Type B pancreatic cell (in vitro differentiated cells): ENCODE data around the gene RFX8. TPM values are rescaled to one million over a fixed set of nuclear protein-coding genes. Genes with fewer than 3 reads are reported as not detected.

Experiments used
- DNase-seq: peaks from one replicate; pipeline ENCODE4 v3.0.0; 2021; ENCODE audit warnings: mixed read lengths; ENCODE audit not compliant: unreplicated experiment; ENCODE audit errors: extremely low spot score
- H3K27ac Mint-ChIP-seq: 2 replicates; pipeline ENCODE4 v1.8.0; 2021; ENCODE audit warnings: mild to moderate bottlenecking, mixed read lengths
- H3K27me3 Mint-ChIP-seq: 2 replicates; pipeline ENCODE4 v1.8.0; 2021; ENCODE audit warnings: mixed read lengths
- H3K36me3 Mint-ChIP-seq: 2 replicates; pipeline ENCODE4 v1.8.0; 2021; ENCODE audit warnings: mixed read lengths
- H3K4me1 Mint-ChIP-seq: one replicate; pipeline ENCODE4 v1.8.0; 2021; ENCODE audit warnings: mixed read lengths; ENCODE audit not compliant: unreplicated experiment
- H3K4me3 Mint-ChIP-seq: 2 replicates; pipeline ENCODE4 v1.8.0; 2021; ENCODE audit warnings: mild to moderate bottlenecking, mixed read lengths
- H3K9me3 Mint-ChIP-seq: 2 replicates; pipeline ENCODE4 v1.8.0; 2021; ENCODE audit warnings: mixed read lengths
- total RNA-seq: library from RNA; stranded (reverse); gene quantifications from 2 replicates; pipeline ENCODE4 v1.2.1, GENCODE V29; 2021; ENCODE audit warnings: low replicate concordance
- TF ChIP-seq, protein P1 (sequence below): fragments of 200-600 bp; sonication (generic); conservative IDR thresholded peaks from 2 replicates; pipeline ENCODE4 v1.5.0; 2021; ENCODE audit warnings: antibody characterized with exemption, mild to moderate bottlenecking

RFX8 gene
- total RNA-seq, 1 donor from 2014 or later: 1.1 TPM

DNA sequence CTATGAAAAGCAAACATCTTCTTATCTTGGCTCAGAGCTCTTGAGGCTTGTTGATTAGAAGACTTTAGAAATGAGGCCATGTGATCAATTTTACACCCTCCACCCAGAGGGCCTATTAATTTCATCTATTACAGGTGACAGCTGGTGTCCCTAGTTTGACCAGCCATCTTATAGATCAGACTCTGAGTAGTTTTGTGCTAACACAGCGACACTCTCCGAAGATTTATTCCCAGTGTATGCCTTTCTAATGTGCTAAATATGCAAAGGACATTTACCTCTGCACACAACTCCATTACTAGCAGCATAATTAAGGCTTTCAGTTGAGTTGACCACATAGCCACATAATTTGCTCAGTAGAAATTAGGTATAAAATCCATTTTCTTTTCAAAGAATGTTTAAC lies 2.6 kb upstream of the RFX8 start:
- TF ChIP-seq, protein P1, sequence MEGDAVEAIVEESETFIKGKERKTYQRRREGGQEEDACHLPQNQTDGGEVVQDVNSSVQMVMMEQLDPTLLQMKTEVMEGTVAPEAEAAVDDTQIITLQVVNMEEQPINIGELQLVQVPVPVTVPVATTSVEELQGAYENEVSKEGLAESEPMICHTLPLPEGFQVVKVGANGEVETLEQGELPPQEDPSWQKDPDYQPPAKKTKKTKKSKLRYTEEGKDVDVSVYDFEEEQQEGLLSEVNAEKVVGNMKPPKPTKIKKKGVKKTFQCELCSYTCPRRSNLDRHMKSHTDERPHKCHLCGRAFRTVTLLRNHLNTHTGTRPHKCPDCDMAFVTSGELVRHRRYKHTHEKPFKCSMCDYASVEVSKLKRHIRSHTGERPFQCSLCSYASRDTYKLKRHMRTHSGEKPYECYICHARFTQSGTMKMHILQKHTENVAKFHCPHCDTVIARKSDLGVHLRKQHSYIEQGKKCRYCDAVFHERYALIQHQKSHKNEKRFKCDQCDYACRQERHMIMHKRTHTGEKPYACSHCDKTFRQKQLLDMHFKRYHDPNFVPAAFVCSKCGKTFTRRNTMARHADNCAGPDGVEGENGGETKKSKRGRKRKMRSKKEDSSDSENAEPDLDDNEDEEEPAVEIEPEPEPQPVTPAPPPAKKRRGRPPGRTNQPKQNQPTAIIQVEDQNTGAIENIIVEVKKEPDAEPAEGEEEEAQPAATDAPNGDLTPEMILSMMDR: no peak
- H3K4me3 Mint-ChIP-seq: no peak overlapping the region
- H3K27ac Mint-ChIP-seq: no peak overlapping the region
- no peaks in the 10 kb centered on the region for H3K9me3 Mint-ChIP-seq
- H3K27me3 Mint-ChIP-seq: peaks cover 44% of the 10 kb centered on the region
- peaks cover 21% of the 10 kb centered on the region for H3K4me1 Mint-ChIP-seq
- H3K36me3 Mint-ChIP-seq: no peaks in the 10 kb centered on the region
- DNase-seq: no peak

DNA sequence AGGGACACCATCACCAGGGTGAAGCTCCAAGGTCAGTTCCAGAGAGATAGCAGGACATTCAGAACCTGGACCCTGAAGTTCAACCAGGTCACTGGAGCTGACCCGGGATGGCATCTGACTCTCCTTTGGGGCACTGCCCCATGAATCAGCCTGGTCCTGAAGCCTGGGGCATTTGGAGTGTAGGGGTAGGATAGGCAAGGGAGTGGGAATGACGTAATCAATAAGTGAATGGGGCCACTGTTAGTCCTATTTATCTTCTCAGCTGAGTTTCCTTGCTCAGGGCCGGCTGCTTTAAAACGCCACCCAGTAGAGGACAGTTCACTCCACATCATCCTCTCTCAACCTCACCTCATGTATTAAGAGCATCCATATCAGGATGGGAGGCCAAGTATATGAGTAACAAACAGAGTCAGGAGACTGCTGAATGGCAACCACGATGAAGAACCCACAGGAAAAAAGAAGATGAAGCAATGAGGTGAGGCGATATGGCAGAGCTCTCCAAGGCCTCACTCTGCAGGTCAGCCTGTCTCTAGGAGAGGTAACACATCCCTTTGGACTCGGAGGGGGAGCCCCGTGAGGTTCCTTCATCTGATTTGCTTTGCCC lies 1.8 kb upstream of the RFX8 start:
- Mint-ChIP-seq H3K9me3 (no peaks in the 10 kb centered on the region), H3K4me1 (peaks cover 21% of the 10 kb centered on the region), H3K27me3 (peaks cover 47% of the 10 kb centered on the region), H3K4me3 (no peak overlapping the region), H3K27ac (no peak overlapping the region), H3K36me3 (no peaks in the 10 kb centered on the region)
- TF ChIP-seq, protein P1: no peak
- DNase-seq: no peak

DNA sequence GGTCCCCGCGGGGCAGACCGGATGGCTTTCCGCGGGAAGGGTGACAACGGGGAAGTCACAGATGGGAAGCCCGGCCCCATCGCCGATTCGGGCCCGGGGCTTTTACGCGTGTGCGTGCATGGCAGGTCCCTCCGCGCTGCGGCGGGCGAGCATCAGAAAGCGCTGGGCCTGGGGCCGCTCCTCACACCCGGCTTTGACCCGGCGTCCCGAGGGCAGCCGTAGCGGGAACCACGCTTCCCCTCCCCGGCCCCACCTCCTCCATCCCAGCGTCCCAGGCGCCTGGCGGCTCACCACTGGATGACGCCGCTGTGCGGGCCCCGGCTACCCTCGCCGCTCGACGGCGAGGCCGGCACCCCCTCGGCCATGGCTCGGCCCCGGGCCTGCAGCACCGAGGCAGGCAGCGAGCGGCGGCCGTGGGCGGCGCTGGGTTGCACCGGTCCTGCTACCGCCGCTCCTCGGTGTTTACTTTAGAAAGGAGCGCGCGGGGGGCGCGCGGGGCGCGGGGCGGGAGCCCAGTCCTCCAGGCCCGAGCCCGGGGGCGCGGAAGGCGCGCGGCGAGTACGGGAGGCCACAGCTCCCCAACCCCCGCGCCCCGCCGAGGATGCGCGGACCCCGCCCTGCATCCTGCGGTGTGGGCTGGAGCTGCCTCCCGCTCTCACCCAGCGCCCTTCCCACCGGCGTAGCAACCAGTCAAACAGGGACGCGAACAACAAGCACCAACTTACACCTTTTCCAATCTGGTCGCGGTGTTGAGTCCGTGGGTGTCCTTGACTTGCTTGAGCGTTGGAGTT lies 806 bp downstream of the RFX8 start:
- Mint-ChIP-seq H3K4me1 (peaks cover 13% of the 10 kb centered on the region), H3K27me3 (peaks cover 43% of the 10 kb centered on the region), H3K4me3 (peak overlapping the region; percentile 83), H3K9me3 (no peaks in the 10 kb centered on the region), H3K36me3 (no peaks in the 10 kb centered on the region), H3K27ac (peak overlapping the region; percentile 72)
- DNase-seq: peak; percentile 73
- TF ChIP-seq, protein P1: no peak

DNA sequence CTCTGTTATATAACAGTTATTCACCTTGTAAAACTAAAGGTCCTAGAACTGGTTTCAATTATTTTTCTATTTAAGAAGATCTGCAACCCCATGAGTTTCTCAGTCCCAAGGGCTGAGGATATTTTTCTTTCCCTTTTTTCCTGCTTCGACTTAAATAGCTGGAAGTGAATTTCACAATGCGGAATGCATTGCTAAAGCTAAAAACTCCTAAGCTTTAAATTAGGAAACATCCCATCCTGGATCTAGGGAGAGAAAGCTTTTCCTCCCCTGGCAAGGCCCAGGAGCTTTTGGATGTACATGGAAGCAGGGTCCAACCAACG lies 1.4 kb downstream of the RFX8 start:
- DNase-seq: no peak
- H3K36me3 Mint-ChIP-seq: no peaks in the 10 kb centered on the region
- H3K4me3 Mint-ChIP-seq: peak overlapping the region; percentile 83
- TF ChIP-seq, protein P1: no peak
- peak overlapping the region; percentile 72 for H3K27ac Mint-ChIP-seq
- no peaks in the 10 kb centered on the region for H3K9me3 Mint-ChIP-seq
- peaks cover 39% of the 10 kb centered on the region for H3K27me3 Mint-ChIP-seq
- peaks cover 12% of the 10 kb centered on the region for H3K4me1 Mint-ChIP-seq

DNA sequence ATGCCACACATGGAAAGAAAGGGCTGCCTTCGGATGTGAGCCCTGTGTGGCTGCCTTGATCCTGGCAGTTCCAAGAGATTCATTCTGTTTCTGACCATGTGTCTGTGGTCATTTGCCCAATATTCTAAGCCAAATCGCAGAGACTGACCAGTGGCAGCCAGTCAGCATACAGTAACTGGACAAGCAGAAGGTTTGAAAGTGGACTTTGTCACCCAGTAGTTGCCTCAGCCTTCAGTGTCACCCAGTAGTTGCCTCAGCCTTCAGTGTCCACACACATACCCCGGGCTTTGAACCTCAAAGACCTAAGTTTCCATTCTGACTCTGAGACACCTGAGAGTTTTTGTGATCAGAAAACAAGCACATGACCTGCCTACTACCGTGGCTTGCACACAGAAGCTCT lies 5.0 kb downstream of the RFX8 start:
- no peak overlapping the region for H3K4me3 Mint-ChIP-seq
- peaks cover 12% of the 10 kb centered on the region for H3K4me1 Mint-ChIP-seq
- TF ChIP-seq, protein P1: no peak
- no peaks in the 10 kb centered on the region for H3K9me3 Mint-ChIP-seq
- no peak overlapping the region for H3K27ac Mint-ChIP-seq
- H3K36me3 Mint-ChIP-seq: no peaks in the 10 kb centered on the region
- peaks cover 24% of the 10 kb centered on the region for H3K27me3 Mint-ChIP-seq
- DNase-seq: no peak
